A549 (cell line): ENCODE data around the gene FTSJ1.

Source experiments
- CEBPB ChIP-seq, 2 experiments: fragments of >200 bp in 1 of 2; sonication (Bioruptor Twin) in 1 of 2; formaldehyde crosslinking in 1 of 2; IDR thresholded peaks; 2 replicates each; pipeline ENCODE4 v1.6.1; 2012 to 2016
- EP300 ChIP-seq, 2 experiments: fragments of >200 bp; sonication (Bioruptor Twin); formaldehyde crosslinking; IDR thresholded peaks; 2 replicates in 1 of 2; 3 replicates in 1 of 2; pipeline ENCODE4 v1.6.1; 2016 to 2017
- HMGXB4 ChIP-seq: fragments of 250-450 bp; sonication (Bioruptor Pico); IDR thresholded peaks from 2 replicates; pipeline ENCODE4 v1.5.0; 2021; ENCODE audit warnings: mild to moderate bottlenecking, moderate library complexity, borderline replicate concordance
- SMC3 ChIP-seq: fragments of >200 bp; sonication (Bioruptor Twin); formaldehyde crosslinking; IDR thresholded peaks from 3 replicates; pipeline ENCODE4 v1.6.1; 2018; ENCODE audit warnings: inconsistent platforms
- TF ChIP-seq, protein P1 (sequence below): fragments of >200 bp; sonication (Bioruptor Twin); formaldehyde crosslinking; IDR thresholded peaks from 3 replicates; pipeline ENCODE4 v1.5.1; 2016
- TF ChIP-seq, protein P2 (sequence below): IDR thresholded peaks from 2 replicates; pipeline ENCODE4 v1.6.1; 2012
- TF ChIP-seq, protein P3 (sequence below): fragments of 200-600 bp; sonication (generic); IDR thresholded peaks from 2 replicates; pipeline ENCODE4 v1.6.1; 2016; ENCODE audit warnings: antibody characterized with exemption, mild to moderate bottlenecking, moderate library complexity

DNA sequence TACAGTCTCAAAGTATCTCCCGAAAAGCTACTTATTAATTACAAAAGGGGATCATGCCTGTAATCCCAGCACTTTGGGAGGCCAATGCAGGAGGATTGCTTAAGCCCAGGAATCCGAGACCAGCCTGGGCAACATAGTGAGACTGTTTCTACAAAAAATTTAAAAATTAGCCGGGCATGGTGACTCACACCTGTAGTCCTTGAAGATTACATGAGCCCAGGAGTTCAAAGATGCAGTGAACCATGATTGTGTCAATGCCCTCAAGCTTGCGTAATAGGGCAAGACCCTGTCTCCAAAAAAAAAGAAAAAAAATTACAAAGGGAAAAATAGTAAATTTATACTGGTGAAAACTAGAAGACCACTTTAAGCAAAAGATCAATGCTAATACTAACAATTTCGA is 29.5 kb downstream of the FTSJ1 start:
- TF ChIP-seq, protein P1, sequence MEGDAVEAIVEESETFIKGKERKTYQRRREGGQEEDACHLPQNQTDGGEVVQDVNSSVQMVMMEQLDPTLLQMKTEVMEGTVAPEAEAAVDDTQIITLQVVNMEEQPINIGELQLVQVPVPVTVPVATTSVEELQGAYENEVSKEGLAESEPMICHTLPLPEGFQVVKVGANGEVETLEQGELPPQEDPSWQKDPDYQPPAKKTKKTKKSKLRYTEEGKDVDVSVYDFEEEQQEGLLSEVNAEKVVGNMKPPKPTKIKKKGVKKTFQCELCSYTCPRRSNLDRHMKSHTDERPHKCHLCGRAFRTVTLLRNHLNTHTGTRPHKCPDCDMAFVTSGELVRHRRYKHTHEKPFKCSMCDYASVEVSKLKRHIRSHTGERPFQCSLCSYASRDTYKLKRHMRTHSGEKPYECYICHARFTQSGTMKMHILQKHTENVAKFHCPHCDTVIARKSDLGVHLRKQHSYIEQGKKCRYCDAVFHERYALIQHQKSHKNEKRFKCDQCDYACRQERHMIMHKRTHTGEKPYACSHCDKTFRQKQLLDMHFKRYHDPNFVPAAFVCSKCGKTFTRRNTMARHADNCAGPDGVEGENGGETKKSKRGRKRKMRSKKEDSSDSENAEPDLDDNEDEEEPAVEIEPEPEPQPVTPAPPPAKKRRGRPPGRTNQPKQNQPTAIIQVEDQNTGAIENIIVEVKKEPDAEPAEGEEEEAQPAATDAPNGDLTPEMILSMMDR: no peak
- TF ChIP-seq, protein P2, sequence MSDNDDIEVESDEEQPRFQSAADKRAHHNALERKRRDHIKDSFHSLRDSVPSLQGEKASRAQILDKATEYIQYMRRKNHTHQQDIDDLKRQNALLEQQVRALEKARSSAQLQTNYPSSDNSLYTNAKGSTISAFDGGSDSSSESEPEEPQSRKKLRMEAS: no peak
- TF ChIP-seq HMGXB4 (CRISPR knock-in tag): no peak
- peak; percentile 66 for TF ChIP-seq CEBPB (IDR thresholded peaks at IDR 0.05)
- TF ChIP-seq SMC3: no peak
- TF ChIP-seq, protein P3, sequence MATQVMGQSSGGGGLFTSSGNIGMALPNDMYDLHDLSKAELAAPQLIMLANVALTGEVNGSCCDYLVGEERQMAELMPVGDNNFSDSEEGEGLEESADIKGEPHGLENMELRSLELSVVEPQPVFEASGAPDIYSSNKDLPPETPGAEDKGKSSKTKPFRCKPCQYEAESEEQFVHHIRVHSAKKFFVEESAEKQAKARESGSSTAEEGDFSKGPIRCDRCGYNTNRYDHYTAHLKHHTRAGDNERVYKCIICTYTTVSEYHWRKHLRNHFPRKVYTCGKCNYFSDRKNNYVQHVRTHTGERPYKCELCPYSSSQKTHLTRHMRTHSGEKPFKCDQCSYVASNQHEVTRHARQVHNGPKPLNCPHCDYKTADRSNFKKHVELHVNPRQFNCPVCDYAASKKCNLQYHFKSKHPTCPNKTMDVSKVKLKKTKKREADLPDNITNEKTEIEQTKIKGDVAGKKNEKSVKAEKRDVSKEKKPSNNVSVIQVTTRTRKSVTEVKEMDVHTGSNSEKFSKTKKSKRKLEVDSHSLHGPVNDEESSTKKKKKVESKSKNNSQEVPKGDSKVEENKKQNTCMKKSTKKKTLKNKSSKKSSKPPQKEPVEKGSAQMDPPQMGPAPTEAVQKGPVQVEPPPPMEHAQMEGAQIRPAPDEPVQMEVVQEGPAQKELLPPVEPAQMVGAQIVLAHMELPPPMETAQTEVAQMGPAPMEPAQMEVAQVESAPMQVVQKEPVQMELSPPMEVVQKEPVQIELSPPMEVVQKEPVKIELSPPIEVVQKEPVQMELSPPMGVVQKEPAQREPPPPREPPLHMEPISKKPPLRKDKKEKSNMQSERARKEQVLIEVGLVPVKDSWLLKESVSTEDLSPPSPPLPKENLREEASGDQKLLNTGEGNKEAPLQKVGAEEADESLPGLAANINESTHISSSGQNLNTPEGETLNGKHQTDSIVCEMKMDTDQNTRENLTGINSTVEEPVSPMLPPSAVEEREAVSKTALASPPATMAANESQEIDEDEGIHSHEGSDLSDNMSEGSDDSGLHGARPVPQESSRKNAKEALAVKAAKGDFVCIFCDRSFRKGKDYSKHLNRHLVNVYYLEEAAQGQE: no peak
- TF ChIP-seq EP300 (IDR thresholded peaks at IDR 0.05): peak in 1 of 2 experiments; percentile 31; a peak in 1 of 5 replicates
